ENCODE measurements around the gene DCTD.
"Not testable (repeated sequence)": the region's sequence is repeated elsewhere in the genome, so short reads cannot be mapped to it uniquely, and the experiment has no call there.

The DCTD gene

GRCh38 chr4:182920676-182921075 lies 3.5 kb upstream of the DCTD start:
- no peak for DNase-seq

DNA sequence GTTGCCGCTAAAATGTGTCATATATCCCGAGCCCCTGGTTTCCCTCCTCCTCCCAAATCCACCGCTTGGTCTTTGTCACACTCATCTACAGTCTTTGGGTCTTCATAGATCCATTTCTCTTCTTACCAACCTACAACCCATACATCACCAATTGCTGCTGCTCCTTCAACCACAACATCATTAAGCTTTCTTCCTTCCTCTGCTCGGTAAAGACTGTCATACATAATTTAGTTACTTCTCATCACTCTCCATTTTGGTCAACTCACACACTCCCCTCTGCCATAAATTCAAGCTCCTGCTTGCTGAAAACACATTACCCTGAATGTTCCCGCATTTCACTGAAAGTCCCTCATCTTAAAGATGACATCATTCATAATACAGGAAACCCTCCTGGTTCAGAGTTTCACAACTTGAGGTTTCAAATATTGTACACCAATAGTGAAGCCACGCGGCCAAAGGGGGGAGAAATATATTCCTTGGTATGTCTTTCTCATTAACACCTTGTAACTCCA lies 1.7 kb upstream of the DCTD start:
- DNase-seq, result no peak

GRCh38 chr4:182918044-182918607 lies 940 bp upstream of the DCTD start:
- DNase-seq, result no peak

DNA sequence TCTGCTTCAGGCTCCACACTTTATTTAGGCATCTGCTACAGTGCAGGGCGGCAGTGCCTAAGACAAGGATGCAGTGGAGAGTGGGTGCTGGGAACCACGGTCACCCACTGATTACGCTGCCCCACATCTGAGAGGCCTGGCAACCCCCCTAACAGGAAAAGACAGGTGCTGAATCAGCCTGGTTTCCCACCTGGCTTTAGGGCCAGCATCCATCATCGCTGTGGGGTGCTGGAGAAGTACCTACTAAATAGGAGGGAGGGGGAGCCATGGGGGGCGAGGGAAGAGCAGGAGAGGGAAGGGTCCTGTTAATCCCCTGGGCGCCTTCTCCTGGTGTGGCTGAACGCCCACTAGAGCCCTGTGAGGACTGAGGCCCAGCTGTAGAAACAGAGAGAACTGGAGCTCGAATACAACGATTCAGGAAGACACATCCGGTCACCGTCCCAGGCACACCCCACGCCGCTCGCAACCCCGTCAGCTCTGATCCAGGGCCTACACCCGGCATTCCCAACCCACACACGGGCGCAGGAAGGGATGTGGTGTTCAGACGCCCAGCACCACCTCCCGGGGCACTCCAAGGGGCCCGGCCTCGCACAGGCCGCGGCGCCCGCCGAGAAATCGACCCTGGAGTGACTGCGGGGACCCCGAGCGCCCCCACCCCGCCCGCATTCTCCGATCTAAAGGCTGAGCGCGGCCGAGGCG lies 554 bp downstream of the DCTD start:
- no peak for DNase-seq

DNA sequence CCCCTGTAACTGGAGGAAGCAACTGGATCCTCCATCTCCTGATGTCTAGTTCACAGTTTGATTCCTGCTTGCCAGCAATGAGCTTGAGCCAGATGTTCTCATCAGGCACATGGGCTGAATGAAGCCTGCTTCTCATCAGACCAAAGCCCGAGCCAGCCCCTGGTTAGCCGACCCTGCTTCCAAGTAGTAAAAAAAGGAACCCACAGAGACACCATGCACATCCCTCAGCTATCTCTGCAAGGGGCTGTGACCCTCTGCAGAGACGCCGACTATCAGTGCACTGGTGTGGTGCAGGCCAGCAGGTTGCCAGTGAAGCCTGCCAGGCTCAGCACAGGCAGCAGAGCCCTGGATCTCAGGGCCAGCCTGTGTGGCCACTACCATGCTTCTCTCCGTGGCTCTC lies 2.8 kb downstream of the DCTD start:
- DNase-seq, result no peak

- DNase-seq, result no peak
Measured at GRCh38 chr4:182913621-182914020, 3.6 kb downstream of the DCTD start.

- no peak for DNase-seq
Measured at GRCh38 chr4:182913036-182913435, 4.2 kb downstream of the DCTD start.

GRCh38 chr4:182908124-182908523 lies 9.1 kb downstream of the DCTD start:
- DNase-seq, result no peak

GRCh38 chr4:182907396-182907795 lies 9.8 kb downstream of the DCTD start:
- no peak for DNase-seq

DNA sequence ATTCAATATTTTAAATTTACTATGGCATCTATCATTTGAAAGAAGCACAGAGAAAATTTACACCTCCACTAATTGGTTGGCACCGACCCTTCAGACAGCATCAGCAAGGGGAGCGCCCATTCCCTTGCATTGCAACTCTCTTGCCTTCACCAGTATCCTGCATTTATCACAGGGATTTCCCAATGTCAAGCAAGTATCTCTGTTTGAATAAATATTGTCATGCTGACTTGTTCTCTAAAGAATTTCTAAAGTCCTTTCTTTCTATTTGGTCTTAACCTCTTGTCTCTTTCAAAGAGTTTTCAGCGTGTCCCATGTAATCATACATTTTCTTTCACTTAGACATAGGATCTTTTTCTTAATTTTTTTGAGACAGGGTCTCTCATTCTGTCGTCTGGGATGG lies 10.4 kb downstream of the DCTD start:
- no peak for DNase-seq

- DNase-seq, result no peak
Measured at GRCh38 chr4:182905038-182905437, 12.1 kb downstream of the DCTD start.

DNA sequence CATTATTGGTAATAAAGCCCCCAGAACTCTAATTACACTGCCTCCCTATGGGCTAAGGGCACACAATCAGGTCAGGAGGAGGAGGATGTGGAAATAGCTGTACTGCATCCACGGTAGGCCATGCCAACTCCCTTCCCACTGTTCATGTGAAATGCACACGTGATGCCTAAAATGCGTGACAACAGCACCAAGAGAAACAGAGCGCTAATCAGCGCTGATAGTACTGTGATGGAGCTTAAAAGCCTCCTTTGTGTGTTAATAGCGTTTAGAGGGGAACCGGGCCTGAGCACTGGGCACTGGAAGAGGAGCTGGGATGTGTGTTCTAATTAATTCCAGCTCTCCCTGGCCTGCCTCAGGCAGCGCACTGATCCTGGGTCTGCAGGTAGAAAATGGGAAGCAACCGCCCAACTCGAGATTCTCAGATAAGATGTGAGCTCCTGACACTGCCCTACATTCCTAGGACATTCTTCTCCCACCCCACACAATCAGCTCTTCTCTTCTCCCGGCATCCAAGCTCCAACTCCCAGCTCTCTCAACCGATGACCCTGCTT lies 12.9 kb downstream of the DCTD start:
- DNase-seq, result no peak

DNA sequence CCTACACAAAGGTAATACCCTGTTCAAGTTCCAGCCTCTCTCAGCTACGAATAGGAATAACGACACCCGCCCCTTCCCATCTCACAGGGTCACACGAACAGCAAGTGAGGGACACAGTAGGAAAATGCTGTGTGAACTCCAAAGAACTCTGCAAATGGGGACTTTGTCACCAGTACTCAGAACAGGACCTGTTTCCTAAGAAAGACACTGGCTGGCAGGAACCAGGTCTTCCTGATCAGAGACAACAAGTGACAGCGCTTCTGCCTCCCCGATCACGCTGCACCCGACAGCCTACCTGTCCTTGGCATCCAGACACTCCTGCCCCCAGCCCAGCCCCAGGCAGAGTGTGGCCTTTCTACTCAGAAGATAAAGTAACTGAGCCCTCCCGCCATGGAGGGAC lies 14.2 kb downstream of the DCTD start:
- no peak for DNase-seq

DNA sequence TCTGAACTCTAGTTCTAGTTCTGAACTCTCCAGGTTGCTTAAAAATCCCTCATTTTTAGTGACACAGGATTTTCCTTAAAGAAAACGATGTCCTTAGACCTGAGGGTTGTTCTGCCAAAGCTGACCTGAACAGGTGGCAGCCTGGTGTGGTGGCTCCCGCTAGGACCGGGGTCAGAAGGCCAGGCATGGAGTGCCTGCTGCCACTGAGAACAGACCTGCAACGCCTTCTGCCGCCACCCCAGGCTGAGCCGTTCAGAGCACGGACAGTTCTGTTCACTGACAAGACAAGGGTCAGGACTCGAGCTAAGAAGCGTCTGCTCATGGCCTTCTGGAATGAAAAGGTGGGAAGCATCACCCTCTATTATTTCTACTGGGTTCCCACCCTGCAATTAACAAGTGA lies 15.8 kb downstream of the DCTD start:
- DNase-seq, result no peak

DNA sequence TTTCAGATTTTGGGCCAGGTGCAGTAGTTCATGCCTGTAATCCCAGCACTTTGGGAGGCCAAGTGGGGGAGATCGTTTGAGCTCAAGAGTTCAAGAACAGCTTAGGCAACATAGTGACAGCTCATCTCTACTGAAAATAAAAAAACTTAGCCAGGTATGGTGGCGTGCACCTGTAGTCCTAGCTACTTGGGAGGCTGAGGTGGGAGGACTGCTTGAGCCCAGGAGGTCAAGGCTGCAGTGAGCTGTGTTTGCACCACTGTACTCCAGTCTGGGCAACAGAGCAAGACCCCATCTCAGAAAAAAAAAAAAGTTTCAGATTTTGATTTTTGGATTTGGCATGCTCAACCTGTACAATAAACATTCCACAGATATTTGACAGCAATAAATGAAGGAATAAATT lies 17.2 kb downstream of the DCTD start:
- not testable (repeated sequence) for DNase-seq

- DNase-seq, result no peak
Measured at GRCh38 chr4:182898479-182898799, 18.7 kb downstream of the DCTD start.

DNA sequence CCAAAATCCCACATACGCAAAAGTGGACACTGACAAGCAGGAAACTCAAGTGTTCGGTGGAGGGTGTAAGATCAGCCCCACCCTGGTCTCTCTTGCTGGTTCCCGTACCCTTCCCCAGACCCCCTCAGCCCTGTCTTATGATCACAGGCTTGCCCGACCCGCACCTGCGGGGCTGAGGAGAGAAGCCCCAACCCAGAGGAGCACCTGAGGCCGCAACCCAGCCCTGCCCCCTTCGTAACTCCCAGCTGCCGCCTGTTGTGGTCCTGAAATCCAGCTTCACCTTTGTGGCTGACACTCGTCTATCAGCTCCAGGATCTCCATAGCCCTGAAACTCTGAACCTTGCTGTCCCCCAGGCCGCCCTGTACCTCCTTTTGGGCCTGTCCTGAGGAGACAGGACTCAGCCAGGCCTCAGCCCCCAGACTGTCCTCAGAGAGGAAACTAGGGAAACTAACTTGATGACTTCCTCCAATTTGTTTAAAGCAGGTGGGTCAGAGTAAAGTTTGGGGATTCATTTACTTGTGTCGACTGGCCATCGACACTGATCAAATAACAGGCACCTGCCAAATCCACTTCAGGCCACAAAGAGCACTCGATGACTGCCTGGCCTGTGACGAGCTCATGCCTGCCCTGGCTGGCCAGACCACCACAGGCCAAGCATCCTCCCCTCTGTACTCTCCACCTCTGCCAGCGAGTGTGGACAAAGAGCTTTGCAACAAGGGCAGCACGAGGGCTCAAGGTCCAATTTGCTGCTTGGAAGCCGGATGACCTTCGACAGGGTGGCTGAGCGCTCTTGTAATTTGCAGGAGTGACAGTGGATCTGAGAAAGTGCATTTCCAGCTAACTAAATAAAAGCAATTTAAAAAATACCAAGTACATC lies 19.3 kb downstream of the DCTD start:
- DNase-seq, result no peak

DNA sequence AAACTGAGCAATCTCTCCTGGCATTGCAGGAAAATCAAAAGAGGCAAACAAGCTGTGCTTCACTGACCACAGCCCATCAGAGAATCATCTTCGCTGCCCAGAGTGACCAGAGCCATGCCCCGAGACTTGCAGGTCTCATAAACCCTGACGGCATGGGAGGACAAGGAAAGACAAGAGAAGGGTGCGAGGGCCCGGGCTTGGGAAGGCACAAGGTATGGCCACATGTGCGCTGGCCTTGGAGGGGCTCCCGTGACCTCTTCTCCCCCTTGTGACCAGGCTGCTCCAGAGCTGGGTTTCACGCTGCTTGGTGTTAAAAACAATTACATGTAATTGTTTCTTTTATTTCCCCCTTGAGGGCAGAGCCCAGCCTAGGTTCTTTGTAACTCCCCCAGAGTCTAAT lies 20.8 kb downstream of the DCTD start:
- no peak for DNase-seq

DNA sequence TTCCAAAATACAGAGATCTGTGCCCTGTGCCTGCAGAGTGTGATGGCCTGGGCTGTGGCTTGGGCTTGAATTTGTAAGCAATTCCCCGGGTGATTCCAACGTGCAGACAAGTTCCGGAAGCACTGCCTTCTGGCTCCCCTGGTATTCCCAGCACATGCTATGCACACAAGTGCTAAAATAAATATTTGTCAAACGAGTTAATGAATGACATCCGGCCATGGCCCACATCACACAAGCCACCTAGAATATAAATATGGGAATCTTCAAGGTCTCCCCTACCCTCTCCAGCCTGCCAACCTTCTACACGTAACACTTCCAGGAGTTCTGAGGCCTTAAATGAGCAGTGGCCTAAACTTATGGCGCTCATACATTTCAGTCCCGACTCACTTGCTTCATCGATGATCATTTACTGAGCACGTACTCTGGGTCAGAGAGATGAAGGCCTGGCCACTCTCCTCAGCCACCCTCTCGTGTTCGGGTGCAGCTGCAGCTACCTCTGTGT lies 21.3 kb downstream of the DCTD start:
- no peak for DNase-seq

DNA sequence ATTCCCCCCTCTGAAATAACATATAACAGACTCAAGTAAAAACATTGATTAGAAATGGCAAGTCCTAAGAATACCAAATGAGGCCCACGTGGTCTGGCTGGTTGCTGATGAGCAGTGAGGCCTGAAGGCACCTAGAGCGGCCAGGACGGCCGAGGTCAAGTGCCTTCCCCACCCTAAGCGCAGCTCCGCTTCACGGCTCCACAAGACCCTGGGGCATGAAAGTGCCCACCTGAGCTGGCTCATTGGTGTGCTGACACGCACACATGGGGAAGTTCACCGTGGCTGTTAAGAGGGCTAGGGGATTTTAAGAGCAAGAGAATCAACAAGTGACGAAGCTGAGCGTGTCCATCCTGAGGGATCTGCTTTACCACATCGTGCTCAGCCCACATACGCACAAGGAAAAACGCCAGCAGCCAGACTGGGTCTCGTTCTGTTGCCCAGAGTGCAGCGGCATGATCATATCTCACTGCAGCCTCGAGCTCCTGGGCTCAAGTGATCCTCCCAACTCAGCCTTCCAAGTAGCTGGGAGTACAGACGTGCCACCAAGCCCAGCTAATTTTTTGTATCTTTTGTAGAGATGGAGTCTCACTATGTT lies 22.4 kb downstream of the DCTD start:
- DNase-seq, result no peak

DNA sequence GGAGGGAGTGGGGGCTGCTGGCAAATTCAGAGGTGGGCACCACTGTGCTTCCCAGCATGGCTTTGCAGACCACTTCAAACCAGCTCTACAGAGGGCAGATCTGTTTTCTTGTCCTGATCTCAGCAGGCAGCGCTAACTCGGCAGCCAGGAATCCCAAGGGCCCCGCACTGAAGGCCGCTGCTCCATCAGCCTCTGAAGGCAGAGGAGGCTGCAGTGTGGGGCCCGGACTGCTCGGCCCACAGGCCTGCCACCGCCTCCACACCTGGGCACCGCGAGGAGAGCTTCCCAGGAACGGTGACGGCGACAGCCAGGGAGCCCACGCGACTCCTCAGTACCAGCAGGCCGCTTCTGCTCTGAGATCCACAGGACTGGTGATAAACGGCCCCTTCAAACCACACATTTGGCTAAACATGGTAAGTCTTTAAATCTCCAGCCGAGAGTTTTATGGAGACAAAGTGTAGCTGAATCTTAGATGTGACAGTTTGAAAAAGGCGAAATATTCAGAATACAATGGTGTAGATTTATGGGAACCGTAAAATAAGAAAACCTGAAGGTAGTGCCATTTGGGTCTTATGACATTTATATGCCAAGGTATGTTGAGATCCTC lies 23.6 kb downstream of the DCTD start:
- no peak for DNase-seq

DNA sequence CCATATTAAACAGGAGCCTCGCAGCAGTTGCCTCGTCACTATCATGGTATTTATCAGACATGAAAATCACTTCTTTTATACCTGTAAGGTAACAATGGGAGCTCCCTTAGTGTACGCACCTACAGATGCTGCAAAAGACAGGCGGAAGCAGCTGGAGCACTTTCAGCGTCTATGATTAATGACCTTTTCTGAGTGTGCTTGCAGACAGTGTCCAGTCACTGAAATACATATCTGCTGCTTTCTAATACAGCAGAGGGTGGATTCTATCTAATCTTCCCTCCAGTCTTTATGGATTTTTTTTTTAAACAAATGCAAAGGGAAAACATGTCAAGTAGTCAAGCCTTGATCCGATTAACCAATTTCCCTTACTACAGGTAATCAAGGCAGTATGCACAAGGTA lies 24.1 kb downstream of the DCTD start:
- no peak for DNase-seq

GRCh38 chr4:182890202-182890601 lies 27.0 kb downstream of the DCTD start:
- no peak for DNase-seq

All from activated naive CD4-positive, alpha-beta T cell treated with anti-CD3 and anti-CD28 coated beads, Interleukin-2, amount 50 U/mL, for 16 hours (primary cell).